ENCODE data around the gene OPCML.

The OPCML gene

DNA sequence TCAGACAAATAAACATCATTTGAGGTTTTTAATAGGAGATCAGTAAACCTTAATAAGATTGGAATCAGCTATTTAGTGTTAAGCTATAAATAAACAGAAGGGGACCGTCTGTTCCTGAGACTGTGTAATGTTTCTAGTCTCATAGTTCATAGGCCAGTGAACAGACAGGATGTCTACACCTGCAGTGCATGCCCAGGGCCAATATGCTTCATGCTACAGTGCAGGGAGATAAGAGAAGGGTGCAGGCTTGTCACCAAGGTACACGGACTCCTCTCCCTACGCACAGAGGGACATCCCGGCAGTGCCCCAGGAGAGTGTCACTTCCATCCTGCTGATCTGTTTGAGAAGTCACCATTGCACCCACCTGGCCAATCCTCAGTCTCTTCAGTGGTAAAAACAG, 148.6 kb downstream of the OPCML start:
- ChIA-PET CTCF (interaction anchor here (1.6 kb wide), 1 partner anchor 11 kb away, joined by 4 read pairs; no protein-coding TSS in a partner anchor), POLR2A (no interaction called here)
- no peak for DNase-seq (ENCODE audit: extremely low spot score)
- TF ChIP-seq, protein P1, sequence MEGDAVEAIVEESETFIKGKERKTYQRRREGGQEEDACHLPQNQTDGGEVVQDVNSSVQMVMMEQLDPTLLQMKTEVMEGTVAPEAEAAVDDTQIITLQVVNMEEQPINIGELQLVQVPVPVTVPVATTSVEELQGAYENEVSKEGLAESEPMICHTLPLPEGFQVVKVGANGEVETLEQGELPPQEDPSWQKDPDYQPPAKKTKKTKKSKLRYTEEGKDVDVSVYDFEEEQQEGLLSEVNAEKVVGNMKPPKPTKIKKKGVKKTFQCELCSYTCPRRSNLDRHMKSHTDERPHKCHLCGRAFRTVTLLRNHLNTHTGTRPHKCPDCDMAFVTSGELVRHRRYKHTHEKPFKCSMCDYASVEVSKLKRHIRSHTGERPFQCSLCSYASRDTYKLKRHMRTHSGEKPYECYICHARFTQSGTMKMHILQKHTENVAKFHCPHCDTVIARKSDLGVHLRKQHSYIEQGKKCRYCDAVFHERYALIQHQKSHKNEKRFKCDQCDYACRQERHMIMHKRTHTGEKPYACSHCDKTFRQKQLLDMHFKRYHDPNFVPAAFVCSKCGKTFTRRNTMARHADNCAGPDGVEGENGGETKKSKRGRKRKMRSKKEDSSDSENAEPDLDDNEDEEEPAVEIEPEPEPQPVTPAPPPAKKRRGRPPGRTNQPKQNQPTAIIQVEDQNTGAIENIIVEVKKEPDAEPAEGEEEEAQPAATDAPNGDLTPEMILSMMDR (IDR thresholded peaks at IDR 0.05; ENCODE audit: control extremely low read depth, extremely low read depth, low read depth, missing control alignments): no peak

DNA sequence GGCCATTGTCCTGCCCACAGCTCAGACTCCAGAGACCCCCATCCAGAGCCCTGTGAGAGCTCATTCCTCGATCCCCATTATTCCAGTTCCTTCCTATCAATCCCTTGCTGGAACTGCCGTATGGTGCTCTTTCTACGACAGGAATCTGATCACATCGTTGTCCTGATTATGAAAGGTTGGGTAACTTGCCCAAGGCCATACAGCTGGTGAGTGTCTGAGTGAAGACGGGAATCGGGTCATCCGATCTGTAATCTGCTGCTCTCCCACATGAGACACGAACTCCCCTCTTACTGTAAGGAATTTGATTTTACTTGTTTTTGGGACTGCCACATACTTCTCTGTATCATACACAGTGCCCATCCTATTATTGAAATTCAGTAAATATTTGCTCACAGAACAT, 149.1 kb downstream of the OPCML start:
- DNase-seq (ENCODE audit: extremely low spot score): no peak
- POLR2A ChIA-PET: no interaction called here
- TF ChIP-seq, protein P1 (IDR thresholded peaks at IDR 0.05; ENCODE audit: control extremely low read depth, extremely low read depth, low read depth, missing control alignments): no peak
- CTCF ChIA-PET: interaction anchor here (1.6 kb wide), 1 partner anchor 11 kb away, joined by 4 read pairs; no protein-coding TSS in a partner anchor

DNA sequence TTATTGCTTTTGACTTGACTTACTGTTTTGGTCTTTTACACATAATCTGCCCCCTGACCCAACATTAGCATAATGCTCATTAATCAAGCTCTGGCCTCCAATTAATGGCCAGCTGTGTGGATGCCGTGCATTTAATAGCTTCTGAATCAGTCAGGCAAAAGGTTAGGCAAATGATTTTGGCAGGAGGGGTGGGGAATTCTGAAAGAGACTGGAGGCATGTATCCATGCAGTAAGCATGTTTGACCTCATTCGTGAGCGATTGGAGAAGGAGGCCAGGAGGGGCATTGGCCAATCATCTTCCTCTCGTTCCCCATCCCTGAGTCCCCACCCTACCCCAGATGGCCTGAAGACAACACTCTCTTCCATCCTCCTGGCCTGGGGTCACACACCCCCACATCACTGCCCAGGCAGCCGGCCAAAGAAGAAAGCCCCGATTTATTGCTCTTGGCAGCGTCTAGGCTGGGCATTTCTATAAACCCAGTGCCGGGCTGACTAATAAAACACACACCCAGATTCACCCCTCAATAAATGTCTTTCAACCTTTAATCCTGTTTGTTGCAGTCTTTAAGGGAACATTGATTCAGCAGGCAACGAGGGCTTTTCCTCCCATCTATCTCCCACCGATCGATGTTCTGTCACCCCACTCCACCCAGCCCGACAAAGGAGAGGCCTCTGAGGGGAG, 150.0 kb downstream of the OPCML start:
- CTCF ChIA-PET: interaction anchor here (1.6 kb wide), 1 partner anchor 10 kb away, joined by 4 read pairs; no protein-coding TSS in a partner anchor

DNA sequence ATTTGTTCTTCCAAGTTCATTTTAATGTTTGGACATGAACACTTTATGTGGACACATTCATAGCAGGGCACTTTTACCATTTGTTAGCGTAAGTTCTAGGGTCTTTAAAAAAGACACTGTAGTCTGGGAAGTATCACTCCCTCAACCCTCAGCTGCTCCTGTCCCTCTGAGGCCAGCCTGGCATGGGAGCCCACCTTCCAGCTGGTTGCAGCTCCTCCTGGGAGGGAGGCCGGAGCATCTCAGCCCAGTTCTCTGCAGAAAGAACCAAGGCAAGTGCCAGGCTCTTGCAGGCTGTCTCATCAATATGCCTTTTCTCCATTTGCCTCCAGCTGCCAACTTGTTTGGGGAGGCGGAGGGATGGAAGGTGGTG, 150.6 kb downstream of the OPCML start:
- TF ChIP-seq, protein P1 (IDR thresholded peaks at IDR 0.05; ENCODE audit: control extremely low read depth, extremely low read depth, low read depth, missing control alignments): no peak
- POLR2A ChIA-PET: no interaction called here
- CTCF ChIA-PET: interaction anchor here (1.3 kb wide), 1 partner anchor 9 kb away, joined by 3 read pairs; no protein-coding TSS in a partner anchor
- DNase-seq (ENCODE audit: extremely low spot score): no peak

More for the DNA sequence above, 150.0 kb downstream of the OPCML start:
- TF ChIP-seq, protein P1 (IDR thresholded peaks at IDR 0.05; ENCODE audit: control extremely low read depth, extremely low read depth, low read depth, missing control alignments): no peak
- POLR2A ChIA-PET: no interaction called here
- DNase-seq (ENCODE audit: extremely low spot score): no peak

DNA sequence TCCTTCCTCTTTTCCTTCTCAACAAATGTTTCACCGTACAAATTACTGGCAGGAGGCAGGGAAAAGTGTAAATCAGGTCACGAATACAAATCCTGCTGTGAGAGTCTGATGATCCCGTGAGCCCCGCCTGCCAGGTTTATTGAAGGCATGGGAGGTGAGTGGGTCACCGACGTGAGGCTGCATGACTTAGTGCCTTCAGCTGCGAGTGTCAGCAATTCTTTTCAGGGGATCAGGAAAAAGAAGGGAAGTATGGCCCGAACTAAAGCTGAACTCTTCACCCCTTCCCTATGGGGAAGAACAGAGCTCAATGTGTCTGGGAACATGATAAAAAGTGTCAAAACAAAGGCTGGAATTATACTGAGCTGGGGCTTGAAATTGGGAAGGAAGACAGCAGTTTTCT, 166.2 kb downstream of the OPCML start:
- DNase-seq (ENCODE audit: extremely low spot score): no peak
- CTCF ChIA-PET: interaction anchor here (0.7 kb wide), 1 partner anchor 9 kb away, joined by 3 read pairs; no protein-coding TSS in a partner anchor
- POLR2A ChIA-PET: no interaction called here
- TF ChIP-seq, protein P1 (IDR thresholded peaks at IDR 0.05; ENCODE audit: control extremely low read depth, extremely low read depth, low read depth, missing control alignments): no peak

DNA sequence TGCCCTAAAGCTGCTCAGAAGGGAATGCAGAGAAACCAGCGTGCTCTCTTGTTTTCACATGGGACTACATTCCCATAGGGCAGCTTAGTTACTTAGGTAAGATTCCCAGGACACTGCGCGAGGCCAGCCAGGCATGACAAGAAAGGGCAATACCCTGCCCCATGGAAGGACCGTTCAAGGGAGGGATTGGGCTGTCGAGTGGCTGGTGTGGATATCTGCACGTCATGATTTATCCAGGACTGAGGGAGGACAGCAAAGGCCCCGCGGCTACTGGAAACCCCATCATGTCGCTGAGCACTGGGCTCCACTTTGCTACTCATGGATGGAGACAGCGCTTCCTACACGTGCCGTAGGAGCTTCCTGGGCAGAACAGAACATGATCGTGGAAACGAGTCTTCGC, 169.4 kb downstream of the OPCML start:
- TF ChIP-seq, protein P1 (IDR thresholded peaks at IDR 0.05; ENCODE audit: control extremely low read depth, extremely low read depth, low read depth, missing control alignments): no peak
- ChIA-PET CTCF (interaction anchor here (1.3 to 1.9 kb wide), 2 partner anchors 10 to 12 kb away, joined by 3 to 4 read pairs; no protein-coding TSS in a partner anchor), POLR2A (no interaction called here)
- no peak for DNase-seq (ENCODE audit: extremely low spot score)
